ENCODE data around the gene PIN4.

DNA sequence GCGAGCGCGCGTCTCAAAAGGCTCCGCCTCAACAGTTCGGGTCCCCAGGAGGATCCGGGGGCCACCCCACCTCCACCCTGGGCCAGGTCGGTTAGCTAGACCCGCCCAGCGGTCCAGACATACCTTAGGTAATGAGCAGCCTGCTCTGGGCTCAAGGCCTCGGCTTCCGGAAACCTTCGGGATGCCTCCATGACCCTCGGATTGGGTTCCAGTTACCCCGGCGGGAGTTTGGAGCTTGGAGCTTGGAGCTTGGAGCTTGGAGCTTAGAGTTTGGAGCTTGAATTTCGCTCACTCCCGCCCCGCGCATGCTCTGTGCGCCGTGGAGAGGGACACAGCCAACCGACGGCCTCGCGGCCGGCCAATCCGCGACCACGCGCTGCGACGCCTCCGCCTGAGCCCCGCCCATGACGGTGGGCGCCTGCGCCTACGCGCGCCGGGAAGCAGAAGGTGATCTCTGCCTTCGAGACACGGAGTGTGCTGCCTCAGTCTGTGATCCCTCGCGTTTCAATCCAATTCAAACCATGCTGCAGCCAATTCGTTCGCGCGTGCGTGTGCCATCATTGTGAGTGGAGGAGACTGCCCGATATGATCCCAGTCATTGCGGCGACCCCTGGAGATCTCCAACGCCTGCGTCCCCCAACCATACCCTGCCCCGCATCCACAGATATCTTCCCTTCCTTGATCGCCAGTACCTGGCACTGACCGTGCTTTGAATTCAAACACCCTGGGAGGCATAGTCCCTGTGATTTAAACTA is 57.3 kb downstream of the PIN4 start, which contains the start of gene ERCC6L:
- TF ChIP-seq, protein P1, sequence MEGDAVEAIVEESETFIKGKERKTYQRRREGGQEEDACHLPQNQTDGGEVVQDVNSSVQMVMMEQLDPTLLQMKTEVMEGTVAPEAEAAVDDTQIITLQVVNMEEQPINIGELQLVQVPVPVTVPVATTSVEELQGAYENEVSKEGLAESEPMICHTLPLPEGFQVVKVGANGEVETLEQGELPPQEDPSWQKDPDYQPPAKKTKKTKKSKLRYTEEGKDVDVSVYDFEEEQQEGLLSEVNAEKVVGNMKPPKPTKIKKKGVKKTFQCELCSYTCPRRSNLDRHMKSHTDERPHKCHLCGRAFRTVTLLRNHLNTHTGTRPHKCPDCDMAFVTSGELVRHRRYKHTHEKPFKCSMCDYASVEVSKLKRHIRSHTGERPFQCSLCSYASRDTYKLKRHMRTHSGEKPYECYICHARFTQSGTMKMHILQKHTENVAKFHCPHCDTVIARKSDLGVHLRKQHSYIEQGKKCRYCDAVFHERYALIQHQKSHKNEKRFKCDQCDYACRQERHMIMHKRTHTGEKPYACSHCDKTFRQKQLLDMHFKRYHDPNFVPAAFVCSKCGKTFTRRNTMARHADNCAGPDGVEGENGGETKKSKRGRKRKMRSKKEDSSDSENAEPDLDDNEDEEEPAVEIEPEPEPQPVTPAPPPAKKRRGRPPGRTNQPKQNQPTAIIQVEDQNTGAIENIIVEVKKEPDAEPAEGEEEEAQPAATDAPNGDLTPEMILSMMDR (IDR thresholded peaks at IDR 0.05), result no peak
- no peak for TF ChIP-seq POLR2A (IDR thresholded peaks at IDR 0.05)

All from lower leg skin (tissue), 3 donors.